DMS 273 treated with DMSO at 0.1 percent for 48 hours (cell line): Measurements from ENCODE around the gene BMP6.
"Not testable (repeated sequence)": the region's sequence is repeated elsewhere in the genome, so short reads cannot be mapped to it uniquely, and the experiment has no call there.

Source experiments
- DNase-seq: peaks from one replicate; lab custom pipeline; 2025; lab: John Stamatoyannopoulos, UW

BMP6 gene

GRCh38 chr6:7887278-7887991 lies 161.5 kb downstream of the BMP6 start:
- DNase-seq, result no peak

- no peak for DNase-seq
Measured at GRCh38 chr6:7888587-7889357, 162.9 kb downstream of the BMP6 start.

GRCh38 chr6:7891078-7891872 lies 165.4 kb downstream of the BMP6 start:
- no peak for DNase-seq

- DNase-seq, result not testable (repeated sequence)
Measured at GRCh38 chr6:7892367-7892766, 166.5 kb downstream of the BMP6 start.

GRCh38 chr6:7893342-7893741 lies 167.4 kb downstream of the BMP6 start:
- DNase-seq, result no peak

GRCh38 chr6:7894262-7895124 lies 168.6 kb downstream of the BMP6 start:
- DNase-seq, result no peak

- no peak for DNase-seq
Measured at GRCh38 chr6:7895125-7895423, 169.2 kb downstream of the BMP6 start.

GRCh38 chr6:7896465-7896987 lies 170.6 kb downstream of the BMP6 start:
- no peak for DNase-seq

GRCh38 chr6:7897461-7898192 lies 171.7 kb downstream of the BMP6 start:
- DNase-seq, result no peak

- DNase-seq, result not testable (repeated sequence)
Measured at GRCh38 chr6:7898193-7898586, 172.3 kb downstream of the BMP6 start.

- DNase-seq, result no peak
Measured at GRCh38 chr6:7899101-7899888, 173.4 kb downstream of the BMP6 start.

- DNase-seq, result no peak
Measured at GRCh38 chr6:7899889-7900213, 174.0 kb downstream of the BMP6 start.

- DNase-seq, result no peak
Measured at GRCh38 chr6:7900621-7901020, 174.7 kb downstream of the BMP6 start.

GRCh38 chr6:7901056-7901455 lies 175.2 kb downstream of the BMP6 start:
- no peak for DNase-seq

- DNase-seq, result no peak
Measured at GRCh38 chr6:7901780-7902179, 175.9 kb downstream of the BMP6 start.

- DNase-seq, result no peak
Measured at GRCh38 chr6:7902221-7902620, 176.3 kb downstream of the BMP6 start.

- no peak for DNase-seq
Measured at GRCh38 chr6:7902867-7903266, 177.0 kb downstream of the BMP6 start.

GRCh38 chr6:7903673-7904072 lies 177.8 kb downstream of the BMP6 start:
- DNase-seq, result no peak

- DNase-seq, result no peak
Measured at GRCh38 chr6:7904654-7905319, 178.9 kb downstream of the BMP6 start.

GRCh38 chr6:7905416-7905815 lies 179.5 kb downstream of the BMP6 start:
- no peak for DNase-seq
